Measurements from ENCODE around the gene HPSE2.

DNA sequence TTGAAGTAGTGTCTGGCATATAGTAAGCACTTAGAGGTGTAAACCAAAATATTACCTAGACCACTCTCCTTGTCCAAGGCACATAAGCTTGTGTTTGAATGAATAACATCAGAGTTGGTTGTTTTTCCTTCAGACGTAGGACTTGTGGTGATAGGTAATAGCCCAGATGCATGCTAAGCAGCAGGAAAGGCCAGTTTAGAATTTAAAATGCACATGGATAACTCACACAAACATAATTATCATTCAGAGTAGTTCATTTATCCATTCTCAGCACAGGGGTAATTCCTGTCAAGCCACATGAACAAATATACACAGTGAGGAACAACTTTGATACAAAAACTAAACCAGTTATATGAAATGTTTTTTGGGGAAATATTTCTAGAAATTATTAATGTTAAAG is 607.9 kb downstream of the HPSE2 start:
- no peak for TF ChIP-seq GATA2 (IDR thresholded peaks at IDR 0.05; ENCODE audit: low read depth, low read length)
- TF ChIP-seq GATA3 (IDR thresholded peaks at IDR 0.05; ENCODE audit: low read depth, low read length) = no peak

Measured in SH-SY5Y (cell line).